GM12878 (cell line): ENCODE measurements around the gene CUEDC1.

Source experiments
- EZH2 ChIP-seq: IDR thresholded peaks from 2 replicates; pipeline ENCODE4 v1.6.1; 2012; ENCODE audit warnings: low read depth, mild to moderate bottlenecking, control low read depth, inconsistent platforms, low read length, borderline replicate concordance; ENCODE audit not compliant: control insufficient read depth
- MAX ChIP-seq: IDR thresholded peaks from 2 replicates; pipeline ENCODE4 v1.6.1; 2012; ENCODE audit warnings: low read depth, low read length, improper control_type of control experiment
- REST ChIP-seq: IDR thresholded peaks from 2 replicates; pipeline ENCODE4 v1.6.1; 2012; ENCODE audit warnings: mild to moderate bottlenecking, low read depth, low read length
- TARDBP ChIP-seq: IDR thresholded peaks from 2 replicates; pipeline ENCODE4 v1.6.1; 2016; ENCODE audit warnings: borderline replicate concordance
- YBX1 ChIP-seq: fragments of 450-650 bp; IDR thresholded peaks from 2 replicates; pipeline ENCODE4 v1.6.1; 2016; ENCODE audit warnings: antibody characterized with exemption
- ZZZ3 ChIP-seq: IDR thresholded peaks from 2 replicates; pipeline ENCODE4 v1.6.1; 2011; ENCODE audit warnings: low read depth; ENCODE audit not compliant: control insufficient read depth, insufficient read length

- TF ChIP-seq MAX (no peak), TARDBP (no peak), EZH2 (no peak), YBX1 (no peak), ZZZ3 (no peak), REST (no peak)
Observed at GRCh38 chr17:57906910-57907309, 48.3 kb downstream of the CUEDC1 start.
